NCI-H2081 treated with DMSO at 0.1 percent for 48 hours (cell line): Measurements from ENCODE around the gene PIP4K2A.

Experiments used
- DNase-seq: peaks from one replicate; lab custom pipeline; 2025; lab: John Stamatoyannopoulos, UW

The PIP4K2A gene

GRCh38 chr10:22620140-22620857 is 94.1 kb downstream of the PIP4K2A start:
- no peak for DNase-seq

DNA sequence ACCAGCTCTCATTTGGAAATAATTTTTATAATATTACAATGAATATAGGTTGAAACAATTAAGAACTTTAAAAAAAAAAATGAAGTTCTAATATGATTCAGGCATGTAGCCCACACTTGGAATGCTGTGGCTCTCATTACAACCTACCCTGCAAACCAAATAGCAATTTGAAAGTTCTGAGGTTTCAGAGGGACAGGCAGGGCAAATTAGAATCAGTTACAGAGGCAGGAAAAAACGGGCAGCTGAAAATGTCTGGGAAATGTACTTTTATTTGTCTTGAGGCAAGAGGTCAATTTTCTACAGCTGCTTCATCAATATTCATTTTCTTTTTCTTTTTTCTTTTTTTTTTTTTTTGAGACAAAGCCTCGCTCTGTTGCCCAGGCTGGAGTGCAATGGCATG is 95.3 kb downstream of the PIP4K2A start:
- no peak for DNase-seq

DNA sequence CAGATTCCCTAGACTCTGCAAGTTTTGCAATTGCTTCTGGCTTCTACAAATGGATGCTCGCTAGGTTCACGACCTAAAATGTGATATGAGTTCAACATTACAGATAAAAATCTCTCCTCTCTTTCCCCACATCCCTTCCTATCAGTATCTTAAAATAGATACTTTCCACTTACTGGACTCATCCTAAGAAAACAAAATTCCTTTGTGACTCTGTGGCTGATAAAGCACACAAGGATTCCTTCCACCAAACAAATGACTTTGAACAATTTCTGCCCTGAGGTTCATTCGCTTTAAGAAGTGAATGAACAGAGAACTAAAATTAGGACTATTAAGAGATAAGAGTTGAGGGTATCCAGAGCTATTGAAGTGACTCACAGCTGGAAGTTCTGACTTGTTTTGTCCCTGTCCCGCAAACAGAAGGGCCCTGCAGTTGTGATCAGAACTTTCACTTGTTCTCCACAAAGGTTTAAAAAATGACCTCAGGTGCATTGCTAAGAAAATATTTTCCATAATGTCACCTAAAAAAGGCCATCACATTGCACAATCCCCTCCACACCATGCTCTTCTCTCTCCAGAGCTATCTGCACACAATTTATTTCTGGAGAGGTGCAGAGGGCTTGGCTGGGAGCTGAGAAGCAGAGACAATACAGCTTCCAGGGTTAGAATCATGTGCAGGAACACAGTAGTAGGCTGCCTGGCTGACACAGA is 96.1 kb downstream of the PIP4K2A start:
- no peak for DNase-seq

DNA sequence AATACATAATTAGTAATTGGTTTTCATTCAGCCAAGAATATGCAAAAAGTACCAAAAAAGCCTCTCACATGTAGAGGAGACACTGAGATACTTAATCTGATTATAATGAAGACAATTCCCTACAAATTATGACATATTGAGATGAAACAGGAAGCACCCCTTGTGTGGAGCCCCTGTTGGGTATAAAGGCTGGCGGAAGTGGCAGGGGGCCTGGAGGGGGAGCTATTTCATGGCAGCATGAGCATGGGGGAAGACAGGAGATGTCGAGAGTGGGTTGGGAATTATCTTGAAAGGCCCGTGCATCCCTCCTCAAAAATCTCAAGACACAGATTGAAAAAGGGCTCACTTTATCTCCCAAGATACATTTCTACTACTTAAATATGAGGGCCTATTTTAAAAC is 96.9 kb downstream of the PIP4K2A start:
- no peak for DNase-seq

- DNase-seq: no peak
Measured at GRCh38 chr10:22617051-22617450, 97.3 kb downstream of the PIP4K2A start.

DNA sequence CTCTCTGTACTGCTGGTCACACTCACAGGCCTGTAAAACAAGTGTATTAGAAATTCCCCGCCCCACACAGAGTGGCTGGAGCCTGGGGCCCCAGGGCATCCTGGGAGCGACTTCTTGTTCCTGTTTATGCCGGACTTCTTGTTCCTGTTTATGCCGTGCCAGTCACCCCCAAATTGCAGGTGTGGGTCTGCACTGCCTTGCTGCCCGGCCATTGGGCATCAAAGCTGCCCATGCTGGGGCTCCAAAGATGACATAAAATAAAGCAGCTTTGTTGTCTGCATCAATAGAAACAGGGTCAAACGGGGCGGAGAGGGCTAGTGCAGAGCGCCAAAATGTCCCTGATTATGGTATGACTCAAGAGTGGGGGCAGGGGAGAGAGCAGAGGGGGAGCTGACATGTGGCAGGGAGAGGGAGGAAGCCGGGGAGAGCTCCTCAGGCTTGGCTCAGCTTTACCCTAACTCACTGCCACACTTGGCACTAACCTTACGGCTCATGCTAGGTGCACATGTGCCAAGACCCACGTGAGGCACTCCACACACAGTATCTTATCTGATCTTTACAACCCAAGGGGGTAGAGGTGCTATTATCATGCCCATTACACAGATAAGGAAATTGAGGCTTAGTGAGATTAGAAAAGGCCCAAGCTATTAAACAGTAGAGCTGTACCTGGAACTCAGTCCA is 98.4 kb downstream of the PIP4K2A start:
- DNase-seq: no peak

- DNase-seq: no peak
Measured at GRCh38 chr10:22615101-22615500, 99.3 kb downstream of the PIP4K2A start.

- DNase-seq: no peak
Measured at GRCh38 chr10:22613011-22613410, 101.4 kb downstream of the PIP4K2A start.

DNA sequence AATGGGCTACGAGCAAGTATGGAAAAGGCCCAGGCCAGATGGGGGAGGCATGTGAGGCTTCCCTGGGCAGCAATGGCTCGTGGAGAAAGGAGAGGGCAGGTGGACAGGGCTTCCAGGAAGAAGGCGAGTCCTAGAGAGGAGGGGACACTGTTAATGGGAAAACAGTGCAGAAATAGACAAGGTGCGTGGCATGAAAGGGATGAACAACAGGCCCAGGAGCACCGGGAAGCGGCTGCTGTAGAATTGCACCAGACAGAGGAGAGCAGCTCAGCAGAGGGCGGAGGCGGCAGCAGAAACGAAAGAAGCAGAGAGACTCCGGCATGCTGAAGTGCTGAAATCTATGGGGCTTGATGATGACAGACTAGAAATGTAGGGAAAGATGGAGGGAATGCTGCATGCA is 102.1 kb downstream of the PIP4K2A start:
- no peak for DNase-seq

- no peak for DNase-seq
Measured at GRCh38 chr10:22611425-22612115, 102.8 kb downstream of the PIP4K2A start.

- no peak for DNase-seq
Measured at GRCh38 chr10:22610610-22611009, 103.8 kb downstream of the PIP4K2A start.

DNA sequence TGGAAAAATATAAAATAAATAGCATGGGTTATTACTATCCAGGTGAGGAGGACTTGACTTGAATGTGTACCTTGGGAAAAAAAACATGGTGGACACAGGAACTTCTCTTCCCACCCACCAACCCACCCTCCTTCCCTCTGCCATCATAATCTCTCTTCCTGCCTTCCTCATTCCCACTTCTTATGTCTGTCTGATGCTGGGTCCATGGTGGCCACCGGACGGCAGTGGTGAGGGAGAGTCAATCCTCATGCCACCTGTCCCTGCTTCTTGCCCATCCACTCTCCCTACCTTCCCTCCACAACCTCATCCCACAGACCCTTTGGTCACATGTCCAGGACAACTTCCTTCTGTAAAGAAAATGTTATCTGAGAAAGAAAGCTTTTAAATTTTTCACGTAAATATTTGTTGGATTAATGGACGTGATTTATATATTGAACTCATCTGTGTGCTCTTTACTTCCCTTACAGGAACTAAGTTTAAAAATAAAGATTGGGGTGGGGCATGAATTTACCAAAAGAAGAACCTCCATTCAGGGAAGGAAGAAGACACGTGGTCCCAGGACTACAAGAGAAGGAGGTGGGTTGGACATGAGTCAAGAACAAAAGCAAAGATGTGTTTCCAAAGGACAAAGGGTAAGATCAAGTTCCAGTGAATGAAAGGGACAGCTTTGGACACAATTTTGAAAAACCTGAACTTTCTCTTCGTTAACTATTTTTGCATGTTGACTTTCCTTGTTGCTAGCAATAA is 104.5 kb downstream of the PIP4K2A start:
- no peak for DNase-seq

DNA sequence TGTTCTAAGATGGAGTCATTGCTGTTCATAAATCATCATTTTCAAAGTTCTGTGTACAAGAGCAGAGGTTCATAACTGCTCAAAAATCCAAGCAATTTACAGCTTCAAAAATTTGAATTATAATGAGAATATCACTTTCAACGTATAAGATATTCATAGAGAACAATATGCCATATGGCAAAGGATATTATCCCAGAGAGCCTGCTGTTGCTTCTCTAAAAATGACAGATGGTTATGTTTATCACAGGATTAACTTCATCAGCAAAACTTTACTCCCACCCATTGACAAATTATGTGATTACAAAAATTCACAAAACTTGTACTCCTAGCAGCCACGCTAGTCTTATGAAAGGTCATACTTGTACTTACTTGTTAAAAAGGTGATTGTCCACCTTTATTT is 105.1 kb downstream of the PIP4K2A start:
- DNase-seq: no peak

- DNase-seq: no peak
Measured at GRCh38 chr10:22607261-22607660, 107.1 kb downstream of the PIP4K2A start.

- no peak for DNase-seq
Measured at GRCh38 chr10:22606164-22606614, 108.2 kb downstream of the PIP4K2A start.

GRCh38 chr10:22605168-22605567 is 109.2 kb downstream of the PIP4K2A start:
- DNase-seq: no peak

GRCh38 chr10:22604344-22605126 is 109.8 kb downstream of the PIP4K2A start:
- no peak for DNase-seq

DNA sequence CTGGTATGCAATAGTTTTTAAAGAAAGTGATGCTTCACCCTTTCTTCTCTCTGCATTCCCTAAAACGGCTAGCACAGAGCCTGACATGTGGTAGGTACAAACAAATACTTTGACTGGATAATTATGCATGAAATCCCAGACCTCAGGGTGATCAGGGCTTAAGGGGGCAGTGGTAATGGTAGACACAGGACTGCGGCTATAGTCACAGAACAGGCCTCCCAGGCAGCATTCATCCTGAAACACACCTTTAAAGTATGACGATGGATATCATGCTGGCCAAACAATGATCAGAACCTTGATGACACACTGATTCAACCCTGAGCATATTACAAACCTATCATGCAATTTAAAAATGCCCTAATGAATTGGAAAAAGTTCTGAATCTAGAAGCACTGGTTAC is 110.8 kb downstream of the PIP4K2A start:
- DNase-seq: no peak

DNA sequence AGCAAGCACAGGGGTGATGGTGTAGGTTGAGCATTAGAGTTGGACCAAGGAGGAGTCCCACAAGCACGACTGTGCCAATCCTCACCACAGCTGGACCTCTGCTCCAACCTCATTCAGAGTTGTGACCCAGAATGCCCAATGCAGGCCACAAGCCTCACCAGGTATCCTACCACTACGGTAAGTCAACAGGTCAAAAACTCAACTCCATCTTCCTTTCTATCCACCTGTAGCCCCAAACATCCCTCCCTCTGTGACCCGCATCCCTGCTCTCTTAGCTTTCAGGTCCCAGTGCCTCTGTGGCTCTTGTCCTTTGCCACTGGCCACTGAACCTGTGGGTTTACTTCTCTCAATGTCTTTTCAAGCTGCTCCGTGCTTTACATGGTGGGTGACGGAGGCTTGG is 112.8 kb downstream of the PIP4K2A start:
- DNase-seq: no peak

DNA sequence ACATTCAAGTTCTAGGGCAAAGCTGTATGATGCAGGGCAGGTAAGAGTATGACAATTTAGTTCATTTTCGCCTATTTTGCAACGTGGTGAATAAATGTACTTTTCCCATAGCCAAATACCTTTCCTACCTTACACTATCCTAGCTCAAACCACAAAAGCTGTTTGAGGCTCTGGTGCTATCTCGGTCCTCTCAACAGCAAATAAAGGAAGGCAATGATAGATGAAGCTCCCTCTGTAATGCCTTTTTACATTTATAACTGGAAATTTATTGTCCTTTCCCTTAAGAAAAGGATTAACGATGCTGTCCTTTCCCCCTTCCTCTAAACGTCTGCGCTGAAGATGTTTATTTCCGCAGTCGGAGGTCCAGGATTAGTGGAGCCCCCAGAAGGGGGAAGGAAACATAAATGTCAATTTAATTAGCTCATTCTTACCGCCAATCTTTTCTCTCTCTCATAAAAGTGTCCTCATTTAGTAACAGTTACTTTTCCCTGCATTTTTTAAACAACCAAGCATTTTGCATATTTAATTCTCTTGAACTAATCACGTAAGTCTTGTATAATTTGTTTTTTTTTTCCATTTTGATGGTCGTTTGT is 114.6 kb downstream of the PIP4K2A start:
- DNase-seq: no peak
